ENCODE results near the gene MORN1. TPM values are rescaled to one million over a fixed set of nuclear protein-coding genes. Genes with fewer than 3 reads are reported as not detected.
A peak's percentile ranks its signal among the peaks of the same experiment; 100 is the strongest.

The MORN1 gene
- total and polyA plus RNA-seq, 4 donors: 2.3 to 6.9 (median 3.6) TPM

DNA sequence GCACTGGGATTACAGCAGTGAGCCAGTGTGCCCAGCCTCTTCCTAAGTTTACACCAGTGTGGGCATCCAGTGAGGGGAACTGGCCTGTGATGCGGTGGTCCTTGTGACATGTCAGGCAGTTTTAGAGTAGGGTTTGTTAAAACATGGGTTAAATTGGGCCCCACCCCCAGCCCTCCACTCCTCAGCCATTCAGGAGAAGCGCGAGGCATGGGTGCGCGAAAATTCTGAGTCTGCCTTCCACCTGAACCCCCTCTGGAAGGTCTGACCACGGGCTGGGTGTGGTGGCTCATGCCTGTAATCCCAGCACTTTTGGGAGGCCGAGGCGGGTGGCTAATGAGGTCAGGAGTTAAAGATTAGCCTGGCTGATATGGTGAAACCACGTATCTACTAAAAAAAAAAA lies 111.5 kb downstream of the MORN1 start:
- DNase-seq (ENCODE audit: low spot score): no peak
- no peak overlapping the region for H3K4me3 ChIP-seq (ENCODE audit: low read depth in 1 of 3, low read length in 3 of 3)
- H3K9me3 ChIP-seq (ENCODE audit: control insufficient read depth in 4 of 4, low read length in 3 of 4): no peaks in the 10 kb centered on the region
- peak overlapping the region; percentile 51 to 72 for H3K27ac ChIP-seq (ENCODE audit: low read depth in 1 of 2, low read length in 2 of 2)
- no peak overlapping the region for H3K9ac ChIP-seq (ENCODE audit: low read depth in 1 of 2, low read length in 2 of 2)
- H3K36me3 ChIP-seq (ENCODE audit: control insufficient read depth in 4 of 4, insufficient read depth in 3 of 4, low read depth in 1 of 4, low read length in 3 of 4): peaks cover 0 to 2% (median 0%) of the 10 kb centered on the region in 4 donors
- TF ChIP-seq JUND (IDR thresholded peaks at IDR 0.05) (peak in 1 of 2 donors; percentile 12), RAD21 (IDR thresholded peaks at IDR 0.05) (peak; percentile 7 to 32), RXRA (IDR thresholded peaks at IDR 0.05) (peak; percentile 24 to 51), HNF4A (conservative IDR thresholded peaks at IDR 0.05) (peak; percentile 8 to 30), TAF1 (conservative IDR thresholded peaks at IDR 0.05) (no peak), SP1 (IDR thresholded peaks at IDR 0.05) (no peak)
- TF ChIP-seq, protein P1, sequence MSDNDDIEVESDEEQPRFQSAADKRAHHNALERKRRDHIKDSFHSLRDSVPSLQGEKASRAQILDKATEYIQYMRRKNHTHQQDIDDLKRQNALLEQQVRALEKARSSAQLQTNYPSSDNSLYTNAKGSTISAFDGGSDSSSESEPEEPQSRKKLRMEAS (IDR thresholded peaks at IDR 0.05): no peak
- H3K4me1 ChIP-seq (ENCODE audit: control insufficient read depth in 4 of 4, insufficient read depth in 4 of 4, low read length in 3 of 4): peaks cover 31 to 64% (median 44%) of the 10 kb centered on the region in 4 donors
- 44% methylated on average over 9 of the region's 9 CpGs for WGBS
- no peaks in the 10 kb centered on the region for H3K27me3 ChIP-seq (ENCODE audit: control insufficient read depth in 4 of 4, insufficient read depth in 4 of 4, low read length in 3 of 4)

DNA sequence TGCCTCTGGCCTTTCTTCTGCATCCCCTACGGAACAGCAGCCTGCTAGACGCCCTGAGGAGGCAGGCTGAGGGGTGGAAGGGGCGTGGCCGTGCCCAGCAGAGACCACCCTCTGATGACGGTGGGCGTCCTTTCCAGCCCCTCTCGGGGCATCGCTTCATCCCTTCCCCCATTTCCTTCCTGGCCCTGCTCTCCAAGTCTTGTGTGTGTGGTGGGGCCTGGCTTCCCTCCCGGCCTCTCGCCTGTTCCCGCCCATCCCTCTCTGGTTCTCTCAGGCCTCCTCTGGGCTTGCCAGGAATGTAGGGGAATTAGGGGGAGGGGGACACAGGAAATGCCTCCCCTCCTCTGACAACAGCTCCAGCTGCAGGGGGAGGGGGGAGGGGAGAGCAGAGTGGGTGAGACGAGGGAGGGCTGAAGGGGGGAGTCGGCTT lies 112.1 kb downstream of the MORN1 start:
- no peak for DNase-seq (ENCODE audit: low spot score)
- TF ChIP-seq SP1 (IDR thresholded peaks at IDR 0.05): peak; percentile 45
- TF ChIP-seq NR2F2 (IDR thresholded peaks at IDR 0.05): peak; percentile 43
- peak in 1 of 2 donors; percentile 40 for TF ChIP-seq RAD21 (IDR thresholded peaks at IDR 0.05)
- no peak for TF ChIP-seq TAF1 (conservative IDR thresholded peaks at IDR 0.05)
- Histone ChIP-seq H3K4me3 (ENCODE audit: low read depth in 1 of 3, low read length in 3 of 3) (no peak overlapping the region), H3K9ac (ENCODE audit: low read depth in 1 of 2, low read length in 2 of 2) (no peak overlapping the region), H3K4me1 (ENCODE audit: control insufficient read depth in 4 of 4, insufficient read depth in 4 of 4, low read length in 3 of 4) (peaks cover 33 to 64% (median 44%) of the 10 kb centered on the region in 4 donors), H3K36me3 (ENCODE audit: control insufficient read depth in 4 of 4, insufficient read depth in 3 of 4, low read depth in 1 of 4, low read length in 3 of 4) (peaks cover 0 to 2% (median 0%) of the 10 kb centered on the region in 4 donors), H3K27me3 (ENCODE audit: control insufficient read depth in 4 of 4, insufficient read depth in 4 of 4, low read length in 3 of 4) (no peaks in the 10 kb centered on the region), H3K9me3 (ENCODE audit: control insufficient read depth in 4 of 4, low read length in 3 of 4) (no peaks in the 10 kb centered on the region), H3K27ac (ENCODE audit: low read depth in 1 of 2, low read length in 2 of 2) (peak overlapping the region; percentile 51 to 72)
- WGBS: 63% methylated on average over 13 of the region's 13 CpGs

DNA sequence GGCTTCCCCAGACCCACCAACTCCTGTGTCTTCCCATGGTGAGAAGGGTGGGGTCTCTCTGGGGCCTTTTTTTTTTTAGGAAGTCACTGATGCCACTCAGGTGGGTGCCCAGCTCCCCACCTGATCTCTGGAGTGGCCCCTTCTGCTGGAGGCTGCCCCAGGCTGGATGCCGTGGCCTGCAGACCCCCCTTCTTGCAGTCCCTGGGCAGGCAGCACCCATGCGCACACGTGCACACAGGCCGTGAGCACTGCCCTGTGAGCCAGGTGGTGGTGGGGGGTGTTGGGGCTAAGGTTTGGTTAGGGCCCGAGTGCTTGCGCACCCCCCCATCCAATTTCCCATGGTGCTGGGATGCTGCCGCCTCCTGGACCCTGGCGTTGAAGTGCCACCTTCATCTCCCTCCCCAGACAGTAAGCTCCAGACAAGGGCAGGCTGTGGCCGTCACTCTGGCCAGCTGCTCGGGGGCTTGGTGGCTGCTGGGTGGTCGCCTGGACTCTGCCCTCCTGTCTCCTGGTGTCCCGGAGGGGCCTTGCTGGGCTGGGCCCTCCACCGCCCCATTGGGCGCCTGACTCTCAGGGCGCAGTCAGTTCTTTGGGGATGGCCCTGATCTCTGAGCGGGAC lies 112.7 kb downstream of the MORN1 start:
- no peak for DNase-seq (ENCODE audit: low spot score)
- Histone ChIP-seq H3K36me3 (ENCODE audit: control insufficient read depth in 4 of 4, insufficient read depth in 3 of 4, low read depth in 1 of 4, low read length in 3 of 4) (peaks cover 0 to 2% (median 0%) of the 10 kb centered on the region in 4 donors), H3K9me3 (ENCODE audit: control insufficient read depth in 4 of 4, low read length in 3 of 4) (no peaks in the 10 kb centered on the region), H3K27me3 (ENCODE audit: control insufficient read depth in 4 of 4, insufficient read depth in 4 of 4, low read length in 3 of 4) (no peaks in the 10 kb centered on the region), H3K27ac (ENCODE audit: low read depth in 1 of 2, low read length in 2 of 2) (peak overlapping the region in 1 of 2 donors; percentile 22), H3K4me1 (ENCODE audit: control insufficient read depth in 4 of 4, insufficient read depth in 4 of 4, low read length in 3 of 4) (peaks cover 27 to 64% (median 43%) of the 10 kb centered on the region in 4 donors), H3K4me3 (ENCODE audit: low read depth in 1 of 3, low read length in 3 of 3) (no peak overlapping the region), H3K9ac (ENCODE audit: low read depth in 1 of 2, low read length in 2 of 2) (no peak overlapping the region)
- no peak for TF ChIP-seq GABPA (IDR thresholded peaks at IDR 0.05 in 1 of 2, conservative IDR thresholded peaks at IDR 0.05 in 1 of 2)
- no peak for TF ChIP-seq NR2F2 (IDR thresholded peaks at IDR 0.05)
- WGBS: 85% methylated on average over 16 of the region's 16 CpGs

DNA sequence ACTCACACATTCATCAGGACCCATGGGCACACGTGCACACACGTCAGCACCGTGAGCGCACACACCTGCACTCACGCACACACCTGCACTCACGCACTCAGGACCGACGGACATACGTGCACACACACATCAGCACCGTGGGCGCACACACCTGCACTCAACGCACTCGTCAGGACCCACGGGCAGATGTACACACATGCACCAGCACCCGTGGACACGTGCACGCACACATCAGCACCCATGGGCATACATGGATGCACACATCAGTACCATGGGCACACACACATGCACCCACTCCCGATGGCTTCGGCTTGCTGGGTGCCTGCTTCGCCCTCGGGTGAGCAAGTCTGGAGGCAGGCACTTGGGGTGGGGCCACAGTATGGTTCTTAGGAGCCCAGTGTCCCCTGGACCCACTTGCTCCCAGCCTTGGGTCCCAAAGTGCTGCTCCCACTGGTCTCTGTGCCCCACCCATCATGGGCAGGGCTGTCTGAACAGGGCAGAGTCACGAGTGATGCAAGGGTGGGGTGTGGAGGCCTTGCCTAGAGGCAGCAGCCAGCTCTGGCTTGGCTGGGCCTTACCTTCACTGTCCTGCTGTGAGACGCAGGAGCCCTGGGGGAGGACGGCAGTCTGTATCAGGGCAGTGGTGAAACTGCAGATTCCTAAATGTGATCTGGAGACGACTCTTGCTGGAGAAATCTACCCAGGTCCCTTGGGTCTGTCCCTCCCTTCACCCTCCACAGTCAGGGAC lies 113.4 kb downstream of the MORN1 start:
- no peak overlapping the region for H3K27ac ChIP-seq (ENCODE audit: low read depth in 1 of 2, low read length in 2 of 2)
- H3K36me3 ChIP-seq (ENCODE audit: control insufficient read depth in 4 of 4, insufficient read depth in 3 of 4, low read depth in 1 of 4, low read length in 3 of 4): peaks cover 0 to 2% (median 0%) of the 10 kb centered on the region in 4 donors
- H3K27me3 ChIP-seq (ENCODE audit: control insufficient read depth in 4 of 4, insufficient read depth in 4 of 4, low read length in 3 of 4): no peaks in the 10 kb centered on the region
- no peak for DNase-seq (ENCODE audit: low spot score)
- no peaks in the 10 kb centered on the region for H3K9me3 ChIP-seq (ENCODE audit: control insufficient read depth in 4 of 4, low read length in 3 of 4)
- H3K4me3 ChIP-seq (ENCODE audit: low read depth in 1 of 3, low read length in 3 of 3): no peak overlapping the region
- H3K9ac ChIP-seq (ENCODE audit: low read depth in 1 of 2, low read length in 2 of 2): no peak overlapping the region
- H3K4me1 ChIP-seq (ENCODE audit: control insufficient read depth in 4 of 4, insufficient read depth in 4 of 4, low read length in 3 of 4): peaks cover 28 to 68% (median 46%) of the 10 kb centered on the region in 4 donors
- 91% methylated on average over 25 of the region's 25 CpGs for WGBS
- TF ChIP-seq HNF4G (IDR thresholded peaks at IDR 0.05): no peak
- TF ChIP-seq CTCF (IDR thresholded peaks at IDR 0.05; ENCODE audit: low read depth, low read length, missing input control): no peak
- TF ChIP-seq, protein P2, sequence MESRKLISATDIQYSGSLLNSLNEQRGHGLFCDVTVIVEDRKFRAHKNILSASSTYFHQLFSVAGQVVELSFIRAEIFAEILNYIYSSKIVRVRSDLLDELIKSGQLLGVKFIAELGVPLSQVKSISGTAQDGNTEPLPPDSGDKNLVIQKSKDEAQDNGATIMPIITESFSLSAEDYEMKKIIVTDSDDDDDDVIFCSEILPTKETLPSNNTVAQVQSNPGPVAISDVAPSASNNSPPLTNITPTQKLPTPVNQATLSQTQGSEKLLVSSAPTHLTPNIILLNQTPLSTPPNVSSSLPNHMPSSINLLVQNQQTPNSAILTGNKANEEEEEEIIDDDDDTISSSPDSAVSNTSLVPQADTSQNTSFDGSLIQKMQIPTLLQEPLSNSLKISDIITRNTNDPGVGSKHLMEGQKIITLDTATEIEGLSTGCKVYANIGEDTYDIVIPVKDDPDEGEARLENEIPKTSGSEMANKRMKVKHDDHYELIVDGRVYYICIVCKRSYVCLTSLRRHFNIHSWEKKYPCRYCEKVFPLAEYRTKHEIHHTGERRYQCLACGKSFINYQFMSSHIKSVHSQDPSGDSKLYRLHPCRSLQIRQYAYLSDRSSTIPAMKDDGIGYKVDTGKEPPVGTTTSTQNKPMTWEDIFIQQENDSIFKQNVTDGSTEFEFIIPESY (IDR thresholded peaks at IDR 0.05): no peak
- TF ChIP-seq FOXA1 (IDR thresholded peaks at IDR 0.05): no peak
- TF ChIP-seq HNF4A (conservative IDR thresholded peaks at IDR 0.05): no peak
- TF ChIP-seq, protein P3, sequence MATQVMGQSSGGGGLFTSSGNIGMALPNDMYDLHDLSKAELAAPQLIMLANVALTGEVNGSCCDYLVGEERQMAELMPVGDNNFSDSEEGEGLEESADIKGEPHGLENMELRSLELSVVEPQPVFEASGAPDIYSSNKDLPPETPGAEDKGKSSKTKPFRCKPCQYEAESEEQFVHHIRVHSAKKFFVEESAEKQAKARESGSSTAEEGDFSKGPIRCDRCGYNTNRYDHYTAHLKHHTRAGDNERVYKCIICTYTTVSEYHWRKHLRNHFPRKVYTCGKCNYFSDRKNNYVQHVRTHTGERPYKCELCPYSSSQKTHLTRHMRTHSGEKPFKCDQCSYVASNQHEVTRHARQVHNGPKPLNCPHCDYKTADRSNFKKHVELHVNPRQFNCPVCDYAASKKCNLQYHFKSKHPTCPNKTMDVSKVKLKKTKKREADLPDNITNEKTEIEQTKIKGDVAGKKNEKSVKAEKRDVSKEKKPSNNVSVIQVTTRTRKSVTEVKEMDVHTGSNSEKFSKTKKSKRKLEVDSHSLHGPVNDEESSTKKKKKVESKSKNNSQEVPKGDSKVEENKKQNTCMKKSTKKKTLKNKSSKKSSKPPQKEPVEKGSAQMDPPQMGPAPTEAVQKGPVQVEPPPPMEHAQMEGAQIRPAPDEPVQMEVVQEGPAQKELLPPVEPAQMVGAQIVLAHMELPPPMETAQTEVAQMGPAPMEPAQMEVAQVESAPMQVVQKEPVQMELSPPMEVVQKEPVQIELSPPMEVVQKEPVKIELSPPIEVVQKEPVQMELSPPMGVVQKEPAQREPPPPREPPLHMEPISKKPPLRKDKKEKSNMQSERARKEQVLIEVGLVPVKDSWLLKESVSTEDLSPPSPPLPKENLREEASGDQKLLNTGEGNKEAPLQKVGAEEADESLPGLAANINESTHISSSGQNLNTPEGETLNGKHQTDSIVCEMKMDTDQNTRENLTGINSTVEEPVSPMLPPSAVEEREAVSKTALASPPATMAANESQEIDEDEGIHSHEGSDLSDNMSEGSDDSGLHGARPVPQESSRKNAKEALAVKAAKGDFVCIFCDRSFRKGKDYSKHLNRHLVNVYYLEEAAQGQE (IDR thresholded peaks at IDR 0.05): no peak

Measured in liver (tissue), 9 donors.